Neural cell (in vitro differentiated cells): Measurements from ENCODE around the gene PAPLN. TPM values are rescaled to one million over a fixed set of nuclear protein-coding genes. Genes with fewer than 3 reads are reported as not detected.

Source experiments
- H2AFZ ChIP-seq: fragments of 200-600, 300-800 bp; sonication (generic), shearing (Covaris generic); 2 replicates; pipeline ENCODE4 v1.6.0; 2014; ENCODE audit warnings: low read depth, mild to moderate bottlenecking, antibody characterized with exemption, low read length, moderate library complexity
- H3F3A ChIP-seq: fragments of 200-600 bp; shearing (Covaris generic); 2 replicates; pipeline ENCODE4 v1.6.1; 2016; ENCODE audit warnings: mild to moderate bottlenecking, moderate library complexity, mixed read lengths, antibody characterized with exemption, low read length; ENCODE audit not compliant: insufficient read depth, poor library complexity, severe bottlenecking
- H3K27ac ChIP-seq: fragments of 200-600, 300-800 bp; sonication (generic), shearing (Covaris generic); 2 replicates; pipeline ENCODE4 v1.5.1; 2014; ENCODE audit warnings: mild to moderate bottlenecking, low read length, moderate library complexity
- H3K27me3 ChIP-seq: fragments of 300-800, 200-600 bp; sonication (generic), shearing (Covaris generic); 2 replicates; pipeline ENCODE4 v1.6.0; 2014; ENCODE audit warnings: mild to moderate bottlenecking, low read depth, low read length, moderate library complexity; ENCODE audit not compliant: insufficient read depth
- H3K36me3 ChIP-seq: fragments of 300-800, 200-600 bp; sonication (generic), shearing (Covaris generic); 2 replicates; pipeline ENCODE4 v1.5.1; 2014; ENCODE audit warnings: mild to moderate bottlenecking, antibody characterized with exemption, low read length, moderate library complexity; ENCODE audit not compliant: insufficient read depth
- H3K4me2 ChIP-seq: fragments of 300-800, 200-600 bp; sonication (generic), shearing (Covaris generic); 2 replicates; pipeline ENCODE4 v1.6.0; 2014; ENCODE audit warnings: mild to moderate bottlenecking, low read length
- H3K4me3 ChIP-seq: fragments of 300-800, 200-600 bp; sonication (generic), shearing (Covaris generic); 2 replicates; pipeline ENCODE4 v1.5.1; 2014; ENCODE audit warnings: mild to moderate bottlenecking, low read length, moderate library complexity
- H3K79me2 ChIP-seq: fragments of 200-600 bp; shearing (Covaris generic); replicated peaks from 2 replicates; pipeline ENCODE4 v1.6.0; 2014; ENCODE audit warnings: mild to moderate bottlenecking, low read length, moderate library complexity; ENCODE audit not compliant: insufficient read depth
- H3K9ac ChIP-seq: fragments of 300-800, 200-600 bp; sonication (generic), shearing (Covaris generic); 2 replicates; pipeline ENCODE4 v1.6.1; 2016; ENCODE audit warnings: mild to moderate bottlenecking, low read length, mixed read lengths
- H3K9me2 ChIP-seq: fragments of 200-600 bp; shearing (Covaris generic); 2 replicates; pipeline ENCODE4 v1.6.1; 2016; ENCODE audit warnings: mild to moderate bottlenecking, low read length, mixed read lengths; ENCODE audit not compliant: insufficient read depth
- H3K9me3 ChIP-seq: fragments of 200-600, 300-800 bp; sonication (generic), shearing (Covaris generic); 2 replicates; pipeline ENCODE4 v1.6.1; 2016; ENCODE audit warnings: mild to moderate bottlenecking, mixed run types, low read length, moderate library complexity, mixed read lengths
- H4K20me1 ChIP-seq: fragments of 200-600 bp; shearing (Covaris generic); 2 replicates; pipeline ENCODE4 v1.6.1; 2016; ENCODE audit warnings: mild to moderate bottlenecking, mixed run types; ENCODE audit not compliant: insufficient read depth
- EP300 ChIP-seq: fragments of 450-650 bp; conservative IDR thresholded peaks from 2 replicates; pipeline ENCODE4 v1.6.1; 2014; ENCODE audit warnings: antibody characterized with exemption, mild to moderate bottlenecking, moderate library complexity; ENCODE audit not compliant: poor library complexity, severe bottlenecking
- EZH2 ChIP-seq: fragments of 200-600, 300-800 bp; shearing (Covaris generic), sonication (generic); IDR thresholded peaks from 2 replicates; pipeline ENCODE4 v1.6.1; 2014; ENCODE audit warnings: antibody characterized with exemption, low read length, borderline replicate concordance, mild to moderate bottlenecking; ENCODE audit not compliant: insufficient read depth, poor library complexity, severe bottlenecking
- MXI1 ChIP-seq: fragments of 450-650 bp; conservative IDR thresholded peaks from 2 replicates; pipeline ENCODE4 v1.6.1; 2014; ENCODE audit warnings: antibody characterized with exemption, mild to moderate bottlenecking; ENCODE audit not compliant: poor library complexity, severe bottlenecking
- POLR2AphosphoS5 ChIP-seq: IDR thresholded peaks from 2 replicates; pipeline ENCODE4 v1.6.1; 2012
- RAD21 ChIP-seq: fragments of 450-650 bp; conservative IDR thresholded peaks from 2 replicates; pipeline ENCODE4 v1.6.1; 2014; ENCODE audit warnings: antibody characterized with exemption, mild to moderate bottlenecking, moderate library complexity
- REST ChIP-seq: IDR thresholded peaks from 2 replicates; pipeline ENCODE4 v1.6.1; 2012; ENCODE audit warnings: borderline replicate concordance
- SMC3 ChIP-seq: fragments of 450-650 bp; conservative IDR thresholded peaks from 2 replicates; pipeline ENCODE4 v1.6.1; 2014; ENCODE audit warnings: antibody characterized with exemption, mild to moderate bottlenecking, moderate library complexity; ENCODE audit not compliant: poor library complexity
- TAF1 ChIP-seq: IDR thresholded peaks from 2 replicates; pipeline ENCODE4 v1.6.1; 2012; ENCODE audit warnings: low read depth
- polyA plus RNA-seq: library from polyadenylated mRNA; depleted of rRNA; stranded (reverse); fragments of >200 nt; gene quantifications from 2 replicates; pipeline ENCODE4 v1.2.3, GENCODE V29; 2014
- TF ChIP-seq, protein P1 (sequence below): fragments of 450-650 bp; IDR thresholded peaks from 2 replicates; pipeline ENCODE4 v1.5.1; 2014; ENCODE audit warnings: antibody characterized with exemption, mild to moderate bottlenecking, moderate library complexity; ENCODE audit not compliant: poor library complexity, severe bottlenecking

PAPLN gene
- polyA plus RNA-seq, 1 donor from 2014 or later, result 0.14 TPM

DNA sequence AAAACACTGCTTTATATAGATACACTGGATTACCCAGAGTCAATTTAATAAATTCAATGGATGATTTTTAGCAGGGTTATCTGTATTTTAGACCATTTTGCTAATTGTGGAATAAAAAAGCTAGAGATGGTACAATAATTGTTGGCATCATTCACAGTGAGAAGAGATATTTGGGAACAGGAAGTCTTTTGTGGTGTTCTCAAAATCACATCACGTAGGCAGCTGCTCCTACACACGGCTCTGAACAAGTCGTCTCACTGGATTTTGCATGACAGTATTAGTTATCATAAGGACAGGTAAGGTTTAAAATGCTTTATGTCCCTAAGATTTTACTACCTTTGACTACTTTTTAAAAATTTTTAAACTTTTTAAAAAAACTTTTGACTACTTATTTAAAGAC, 52.0 kb downstream of the PAPLN start:
- no peaks in the 10 kb centered on the region for H3K36me3 ChIP-seq
- no peak overlapping the region for H3K4me2 ChIP-seq
- H3K79me2 ChIP-seq, result no peaks in the 10 kb centered on the region
- no peaks in the 10 kb centered on the region for H3K27me3 ChIP-seq
- no peaks in the 10 kb centered on the region for H3F3A ChIP-seq
- no peaks in the 10 kb centered on the region for H4K20me1 ChIP-seq
- H3K4me3 ChIP-seq, result no peak overlapping the region
- no peak overlapping the region for H3K27ac ChIP-seq
- TF ChIP-seq, protein P1, sequence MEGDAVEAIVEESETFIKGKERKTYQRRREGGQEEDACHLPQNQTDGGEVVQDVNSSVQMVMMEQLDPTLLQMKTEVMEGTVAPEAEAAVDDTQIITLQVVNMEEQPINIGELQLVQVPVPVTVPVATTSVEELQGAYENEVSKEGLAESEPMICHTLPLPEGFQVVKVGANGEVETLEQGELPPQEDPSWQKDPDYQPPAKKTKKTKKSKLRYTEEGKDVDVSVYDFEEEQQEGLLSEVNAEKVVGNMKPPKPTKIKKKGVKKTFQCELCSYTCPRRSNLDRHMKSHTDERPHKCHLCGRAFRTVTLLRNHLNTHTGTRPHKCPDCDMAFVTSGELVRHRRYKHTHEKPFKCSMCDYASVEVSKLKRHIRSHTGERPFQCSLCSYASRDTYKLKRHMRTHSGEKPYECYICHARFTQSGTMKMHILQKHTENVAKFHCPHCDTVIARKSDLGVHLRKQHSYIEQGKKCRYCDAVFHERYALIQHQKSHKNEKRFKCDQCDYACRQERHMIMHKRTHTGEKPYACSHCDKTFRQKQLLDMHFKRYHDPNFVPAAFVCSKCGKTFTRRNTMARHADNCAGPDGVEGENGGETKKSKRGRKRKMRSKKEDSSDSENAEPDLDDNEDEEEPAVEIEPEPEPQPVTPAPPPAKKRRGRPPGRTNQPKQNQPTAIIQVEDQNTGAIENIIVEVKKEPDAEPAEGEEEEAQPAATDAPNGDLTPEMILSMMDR, result no peak
- TF ChIP-seq EP300 (no peak), MXI1 (no peak), REST (no peak), EZH2 (no peak), TAF1 (no peak), SMC3 (no peak), POLR2AphosphoS5 (no peak), RAD21 (no peak)
- H3K9ac ChIP-seq, result no peak overlapping the region
- no peaks in the 10 kb centered on the region for H3K9me2 ChIP-seq
- no peaks in the 10 kb centered on the region for H3K9me3 ChIP-seq
- no peak overlapping the region for H2AFZ ChIP-seq

- no peak overlapping the region for H3K4me3 ChIP-seq
- H4K20me1 ChIP-seq, result no peaks in the 10 kb centered on the region
- H3K9me2 ChIP-seq, result no peaks in the 10 kb centered on the region
- TF ChIP-seq EZH2, result no peak
- no peak for TF ChIP-seq REST
- TF ChIP-seq POLR2AphosphoS5, result no peak
- TF ChIP-seq EP300, result no peak
- no peak for TF ChIP-seq TAF1
- no peak for TF ChIP-seq RAD21
- TF ChIP-seq, protein P1, result no peak
- TF ChIP-seq SMC3, result no peak
- no peak for TF ChIP-seq MXI1
- H3K27ac ChIP-seq, result no peak overlapping the region
- H3K9ac ChIP-seq, result no peak overlapping the region
- H3K36me3 ChIP-seq, result no peaks in the 10 kb centered on the region
- H3K79me2 ChIP-seq, result no peaks in the 10 kb centered on the region
- no peak overlapping the region for H3K4me2 ChIP-seq
- no peak overlapping the region for H2AFZ ChIP-seq
- no peaks in the 10 kb centered on the region for H3F3A ChIP-seq
- H3K27me3 ChIP-seq, result no peaks in the 10 kb centered on the region
- H3K9me3 ChIP-seq, result no peaks in the 10 kb centered on the region
Observed at GRCh38 chr14:73289729-73290128, 52.4 kb downstream of the PAPLN start.
